Ureter (tissue), 1 donor: ENCODE data around the gene PPP1R14D. TPM values are rescaled to one million over a fixed set of nuclear protein-coding genes. Genes with fewer than 3 reads are reported as not detected.

Source experiments
- total RNA-seq: library from RNA; stranded (reverse); gene quantifications from one replicate; pipeline ENCODE4 v1.2.4, GENCODE V29; 2023
- donor health status: DM: yes; HTN: yes; CAD: no.

The PPP1R14D gene
- total RNA-seq, 1 donor from 2014 or later = not detected

Other genes with a start within 250 kb of the PPP1R14D start
- 1.2 TPM for gene KNL1, start 234.5 kb downstream of the PPP1R14D start, total RNA-seq
- gene RAD51, start 133.5 kb downstream of the PPP1R14D start, total RNA-seq = 0.68 TPM
- 34.6 TPM for gene RMDN3, start 73.5 kb downstream of the PPP1R14D start, total RNA-seq
- 7.4 TPM for gene GCHFR, start 64.6 kb downstream of the PPP1R14D start, total RNA-seq
- gene C15orf62, start 58.7 kb downstream of the PPP1R14D start, total RNA-seq = 0.52 TPM
- gene ZFYVE19, start 21.6 kb downstream of the PPP1R14D start, total RNA-seq = 26.0 TPM
- 51.3 TPM for gene DNAJC17, start 21.2 kb downstream of the PPP1R14D start, total RNA-seq
- 138 TPM for gene SPINT1, start 15.3 kb upstream of the PPP1R14D start, total RNA-seq
- 31.4 TPM for gene RHOV, start 45.5 kb upstream of the PPP1R14D start, total RNA-seq
- 30.0 TPM for gene VPS18, start 65.7 kb upstream of the PPP1R14D start, total RNA-seq
- gene DLL4, start 100.6 kb upstream of the PPP1R14D start, total RNA-seq = 15.2 TPM
- 9.2 TPM for gene CHAC1, start 124.8 kb upstream of the PPP1R14D start, total RNA-seq